ENCODE results near the gene CCDC197.

- TF ChIP-seq CTCF (IDR thresholded peaks at IDR 0.05) (no peak), POLR2A (IDR thresholded peaks at IDR 0.05) (no peak)
These were observed 22.8 kb upstream of the CCDC197 start for GRCh38 chr14:93974299-93974698.

All from stomach (tissue), 4 donors.